LNCAP (cell line): ENCODE data around the gene MYO7A.

Source experiments
- CTCF ChIP-seq: fragments of 450-650 bp; IDR thresholded peaks from 2 replicates; pipeline ENCODE4 v1.5.1; 2017; ENCODE audit warnings: mild to moderate bottlenecking

Gene MYO7A

DNA sequence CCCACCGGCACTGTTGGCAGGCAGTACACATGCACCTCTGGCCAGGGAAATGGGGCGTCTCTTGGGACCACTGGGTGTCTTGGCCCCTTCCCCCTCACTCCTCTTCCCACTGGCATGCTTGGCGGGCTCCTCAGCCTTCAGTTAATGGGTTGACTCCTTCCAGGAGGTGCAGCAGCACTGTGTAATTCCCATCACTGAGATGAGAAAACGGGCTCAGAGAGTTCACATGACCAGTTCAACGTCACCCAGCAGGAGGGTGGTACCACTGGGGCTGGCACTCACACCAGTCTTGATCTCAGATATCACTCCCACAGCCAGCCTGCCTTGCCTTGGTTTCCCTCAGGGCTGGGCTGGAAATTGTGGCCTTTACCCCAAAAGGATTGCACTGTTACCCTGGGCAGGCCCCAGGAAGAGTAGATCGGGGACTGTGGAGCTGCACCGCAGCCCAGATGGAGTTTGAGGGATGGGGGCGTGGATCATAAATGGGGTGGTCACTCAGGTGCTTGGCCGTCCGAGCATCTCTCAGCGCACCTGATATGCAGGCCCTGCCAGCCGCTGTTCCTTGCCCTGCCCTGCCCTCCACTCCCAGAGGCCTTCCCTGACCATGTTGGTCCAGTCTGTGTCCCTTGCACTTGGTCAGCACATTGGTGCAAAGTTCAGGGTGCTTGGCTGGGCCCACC is 44.3 kb upstream of the MYO7A start:
- TF ChIP-seq CTCF: no peak

GRCh38 chr11:77084581-77085191 is 43.4 kb upstream of the MYO7A start:
- no peak for TF ChIP-seq CTCF

DNA sequence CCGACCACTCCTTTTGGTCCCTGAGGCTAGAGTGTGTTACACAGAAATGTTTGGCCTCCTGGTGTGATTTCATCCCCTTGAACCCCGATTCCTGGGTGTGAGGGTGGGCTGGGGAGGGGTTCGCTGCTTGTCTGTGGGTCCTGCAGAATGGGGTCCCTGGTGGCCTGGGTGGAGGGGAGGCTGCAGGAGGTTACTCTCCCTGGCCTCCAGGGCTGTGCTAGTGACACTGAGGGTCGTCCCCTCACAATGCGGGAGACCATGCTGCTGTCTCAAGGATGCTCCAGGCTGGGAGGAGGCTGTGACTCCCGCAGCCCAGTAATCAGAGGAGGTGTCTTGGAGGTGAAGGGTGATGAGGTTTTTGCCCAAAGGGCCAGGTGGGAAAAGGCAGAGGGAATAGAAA is 42.4 kb upstream of the MYO7A start:
- TF ChIP-seq CTCF: no peak

DNA sequence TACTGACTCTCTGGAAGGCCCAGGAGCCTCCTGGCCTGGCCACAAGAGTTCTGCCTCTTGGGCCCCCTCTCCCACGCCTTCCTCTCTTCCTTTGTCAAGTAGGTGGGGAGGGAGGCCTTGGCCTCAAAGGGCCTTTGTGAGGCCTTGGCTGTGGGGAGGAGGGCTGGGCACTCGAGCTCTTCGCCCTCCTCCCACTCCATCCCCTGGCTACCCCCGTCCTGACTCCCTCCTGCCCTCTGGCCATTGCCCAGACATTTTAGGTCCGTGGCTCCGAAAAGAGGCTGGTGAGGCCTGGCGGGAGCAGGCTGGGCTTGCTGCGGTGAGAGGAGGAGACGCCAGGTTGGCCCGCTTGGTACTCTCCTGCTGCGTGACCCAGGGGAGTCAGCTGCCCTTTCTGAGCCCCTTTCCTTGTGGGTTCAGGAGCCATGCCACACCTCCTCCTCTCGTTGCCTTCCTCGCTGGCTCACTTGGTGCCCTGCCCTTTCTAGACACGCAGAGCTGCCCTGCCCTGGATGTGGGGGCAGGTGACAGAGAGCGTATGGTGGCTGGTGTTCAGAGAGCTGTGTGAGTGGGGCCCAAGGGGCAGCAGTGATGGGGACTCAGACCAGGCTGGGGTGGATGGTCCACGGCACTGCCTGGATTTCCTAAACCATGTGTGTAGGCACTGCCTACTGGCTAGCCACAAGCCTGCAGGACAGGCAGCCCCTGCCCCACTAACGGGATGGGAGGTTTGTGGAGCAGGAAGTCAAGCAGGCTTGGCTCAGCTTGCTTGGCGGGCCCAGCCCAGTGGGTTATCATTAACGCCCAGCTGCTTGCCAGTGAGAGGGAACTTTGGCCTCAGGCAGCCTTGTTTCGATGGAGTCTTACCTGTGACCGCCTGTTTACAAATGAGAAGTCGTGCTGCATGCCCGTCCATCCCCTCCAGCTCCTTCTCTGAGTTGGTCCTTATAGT is 41.2 kb upstream of the MYO7A start:
- no peak for TF ChIP-seq CTCF

DNA sequence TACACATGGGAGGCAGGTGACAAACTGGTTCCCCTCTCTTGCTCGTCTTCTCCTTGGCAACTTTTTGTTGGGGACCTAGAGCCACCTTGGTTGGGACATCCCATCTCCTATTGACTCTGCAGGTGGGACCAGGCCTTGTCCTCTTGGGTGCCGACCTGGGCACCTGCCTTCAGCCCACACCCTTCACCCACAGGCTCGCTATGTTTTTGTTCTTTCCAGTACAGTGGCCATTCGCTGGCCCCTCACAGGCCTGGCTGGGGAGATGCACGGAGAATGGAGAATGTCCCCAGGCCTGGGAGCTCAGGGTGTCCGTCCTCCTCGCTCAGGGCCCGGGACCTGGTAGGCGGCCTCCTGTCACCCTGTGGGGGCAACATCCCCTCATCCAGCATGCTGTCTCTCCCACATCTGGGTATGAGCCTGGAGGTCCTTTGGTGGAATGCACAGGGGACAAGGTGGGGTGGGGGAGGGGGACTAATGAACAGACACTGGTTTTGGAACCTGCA is 40.3 kb upstream of the MYO7A start:
- TF ChIP-seq CTCF: no peak

DNA sequence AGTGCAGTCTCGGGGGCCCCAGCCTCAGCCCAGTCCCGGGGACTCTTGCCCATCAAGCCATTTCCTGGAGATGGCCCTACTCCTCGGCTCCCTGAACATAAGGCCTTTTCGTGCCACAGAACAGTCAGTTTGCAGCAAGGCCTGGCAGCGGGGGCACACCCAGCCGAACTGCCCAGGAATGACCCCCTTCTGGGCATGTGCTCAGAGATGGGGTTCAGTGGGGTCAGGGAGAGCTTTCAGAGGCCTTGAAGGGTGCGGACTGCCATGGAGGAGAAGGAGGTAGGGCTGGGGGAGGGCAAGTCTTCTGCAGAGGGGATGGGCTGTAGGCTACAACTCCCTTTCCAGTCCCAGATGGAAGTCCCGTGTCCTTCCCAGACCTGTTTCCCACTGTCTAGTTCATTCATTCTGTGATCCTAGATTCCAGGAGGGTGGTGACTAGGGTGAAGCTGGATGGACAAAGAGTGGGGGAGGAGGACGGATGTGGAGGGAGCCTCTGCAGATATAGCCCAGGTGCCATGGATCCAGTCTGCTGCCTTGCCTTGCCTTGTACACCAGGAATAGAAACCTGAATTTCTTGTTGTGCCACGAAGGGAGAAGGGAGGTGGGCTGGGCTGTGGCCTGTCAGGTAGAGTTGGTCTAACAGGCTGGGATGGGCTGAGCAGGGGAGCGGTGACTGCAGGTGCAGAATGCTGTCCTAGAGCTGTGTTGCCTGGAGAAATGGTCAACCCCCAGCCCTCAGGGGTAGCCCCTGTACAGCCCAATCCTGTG is 39.6 kb upstream of the MYO7A start:
- no peak for TF ChIP-seq CTCF

GRCh38 chr11:77089004-77089545 is 39.0 kb upstream of the MYO7A start:
- no peak for TF ChIP-seq CTCF
